Gastroesophageal sphincter (tissue), 3 donors: Measurements from ENCODE around the gene TBC1D4.

ENCODE experiments used
- CTCF ChIP-seq, 4 experiments: fragments of 200-600 bp in 2 of 4; fragments of 450-650 bp in 2 of 4; sonication (generic) in 1 of 4; IDR thresholded peaks; one replicate each; pipeline ENCODE4 v1.5.1; 2017 to 2019; ENCODE audit warnings: antibody characterized with exemption in 4 of 4, mild to moderate bottlenecking in 2 of 4, moderate library complexity in 2 of 4
- POLR2A ChIP-seq, 2 donors: fragments of 450-650 bp; IDR thresholded peaks; one replicate each; pipeline ENCODE4 v1.6.1; 2017; ENCODE audit warnings: antibody characterized with exemption in 2 of 2, mild to moderate bottlenecking in 2 of 2, moderate library complexity in 1 of 2
- POLR2AphosphoS5 ChIP-seq: sonication (generic); formaldehyde crosslinking; IDR thresholded peaks from one replicate; pipeline ENCODE4 v1.6.1; 2017; ENCODE audit warnings: antibody characterized with exemption

- TF ChIP-seq CTCF (IDR thresholded peaks at IDR 0.05) (no peak), POLR2A (IDR thresholded peaks at IDR 0.05) (no peak), POLR2AphosphoS5 (no peak)
Measured at GRCh38 chr13:75455962-75456361, 26.0 kb downstream of the TBC1D4 start.
